Uterus (tissue), 2 donors: ENCODE results near the gene ECHS1.

Experiments
- POLR2A ChIP-seq, 2 donors: fragments of 450-650 bp; IDR thresholded peaks; one replicate each; pipeline ENCODE4 v1.6.1; 2016; ENCODE audit warnings: antibody characterized with exemption in 2 of 2, mild to moderate bottlenecking in 1 of 2, moderate library complexity in 1 of 2
- TF ChIP-seq, protein P1 (sequence below), 4 experiments: fragments of 200-600 bp in 2 of 4; fragments of 450-650 bp in 2 of 4; sonication (generic) in 2 of 4; IDR thresholded peaks; one replicate each; pipeline ENCODE4 v1.5.1; 2016 to 2019; ENCODE audit warnings: antibody characterized with exemption in 4 of 4, mild to moderate bottlenecking in 2 of 4, moderate library complexity in 1 of 4

DNA sequence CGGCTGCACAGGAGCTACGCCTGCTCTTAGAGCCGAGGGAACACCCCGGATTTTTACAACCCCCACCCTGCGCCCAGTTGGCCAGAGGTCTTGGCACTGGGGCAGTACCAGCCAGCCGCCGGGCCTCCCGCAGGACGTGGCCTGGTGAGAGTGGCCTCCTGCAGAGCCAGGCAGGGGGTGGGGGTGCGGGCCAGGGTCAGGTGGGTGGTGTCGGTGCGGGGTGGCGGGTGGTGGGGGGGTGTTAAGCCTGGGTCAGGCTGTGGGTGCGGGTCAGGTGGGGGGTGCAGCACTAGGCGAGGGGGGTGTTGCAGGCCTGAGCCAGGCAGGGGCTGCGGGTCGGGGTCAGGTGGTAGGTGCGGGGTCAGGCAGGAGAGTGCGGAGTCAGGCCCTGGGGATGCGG is 647 bp downstream of the ECHS1 start:
- no peak for TF ChIP-seq POLR2A (IDR thresholded peaks at IDR 0.05)
- TF ChIP-seq, protein P1, sequence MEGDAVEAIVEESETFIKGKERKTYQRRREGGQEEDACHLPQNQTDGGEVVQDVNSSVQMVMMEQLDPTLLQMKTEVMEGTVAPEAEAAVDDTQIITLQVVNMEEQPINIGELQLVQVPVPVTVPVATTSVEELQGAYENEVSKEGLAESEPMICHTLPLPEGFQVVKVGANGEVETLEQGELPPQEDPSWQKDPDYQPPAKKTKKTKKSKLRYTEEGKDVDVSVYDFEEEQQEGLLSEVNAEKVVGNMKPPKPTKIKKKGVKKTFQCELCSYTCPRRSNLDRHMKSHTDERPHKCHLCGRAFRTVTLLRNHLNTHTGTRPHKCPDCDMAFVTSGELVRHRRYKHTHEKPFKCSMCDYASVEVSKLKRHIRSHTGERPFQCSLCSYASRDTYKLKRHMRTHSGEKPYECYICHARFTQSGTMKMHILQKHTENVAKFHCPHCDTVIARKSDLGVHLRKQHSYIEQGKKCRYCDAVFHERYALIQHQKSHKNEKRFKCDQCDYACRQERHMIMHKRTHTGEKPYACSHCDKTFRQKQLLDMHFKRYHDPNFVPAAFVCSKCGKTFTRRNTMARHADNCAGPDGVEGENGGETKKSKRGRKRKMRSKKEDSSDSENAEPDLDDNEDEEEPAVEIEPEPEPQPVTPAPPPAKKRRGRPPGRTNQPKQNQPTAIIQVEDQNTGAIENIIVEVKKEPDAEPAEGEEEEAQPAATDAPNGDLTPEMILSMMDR (IDR thresholded peaks at IDR 0.05) = no peak
